Fibroblast of the aortic adventitia (primary cell): Measurements from ENCODE around the gene CSMD2. TPM values are rescaled to one million over a fixed set of nuclear protein-coding genes. Genes with fewer than 3 reads are reported as not detected.

ENCODE experiments used
- DNase-seq: peaks from one replicate; pipeline ENCODE4 v3.0.0-alpha.2; 2010; ENCODE audit warnings: low read depth
- H3K4me3 ChIP-seq: 2 replicates; pipeline ENCODE4 v1.5.1; 2011; ENCODE audit warnings: low read depth, mild to moderate bottlenecking, control low read depth, low read length, moderate library complexity
- total RNA-seq: library from RNA; depleted of rRNA; stranded (reverse); fragments of >200 nt; gene quantifications from 2 replicates; pipeline ENCODE4 v1.2.3, GENCODE V29; 2012; ENCODE audit warnings: low replicate concordance
- TF ChIP-seq, protein P1 (sequence below): IDR thresholded peaks from 2 replicates; pipeline ENCODE4 v1.5.1; 2011; ENCODE audit warnings: mild to moderate bottlenecking, low read length, control low read depth, inconsistent platforms; ENCODE audit not compliant: insufficient read depth

Gene CSMD2
- total RNA-seq, 1 donor: 6.6 TPM

DNA sequence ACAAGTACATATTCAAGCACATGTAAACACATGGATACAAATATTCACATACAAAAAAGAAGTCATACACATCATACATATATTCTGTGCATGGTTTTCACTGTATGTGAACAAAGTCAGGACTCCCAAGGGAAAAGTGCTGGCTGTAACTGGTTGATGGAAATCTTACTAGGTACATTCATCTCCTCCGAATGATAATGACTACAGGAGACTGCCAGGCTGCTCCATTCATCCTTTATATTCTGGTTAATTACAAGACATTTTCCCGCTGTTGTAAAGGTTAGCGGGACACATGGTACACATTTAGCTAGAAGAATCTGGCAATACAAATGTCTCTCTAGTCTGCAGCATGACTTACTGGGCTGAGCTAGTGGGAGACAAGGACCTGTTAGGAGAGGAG lies 327.4 kb downstream of the CSMD2 start:
- TF ChIP-seq, protein P1, sequence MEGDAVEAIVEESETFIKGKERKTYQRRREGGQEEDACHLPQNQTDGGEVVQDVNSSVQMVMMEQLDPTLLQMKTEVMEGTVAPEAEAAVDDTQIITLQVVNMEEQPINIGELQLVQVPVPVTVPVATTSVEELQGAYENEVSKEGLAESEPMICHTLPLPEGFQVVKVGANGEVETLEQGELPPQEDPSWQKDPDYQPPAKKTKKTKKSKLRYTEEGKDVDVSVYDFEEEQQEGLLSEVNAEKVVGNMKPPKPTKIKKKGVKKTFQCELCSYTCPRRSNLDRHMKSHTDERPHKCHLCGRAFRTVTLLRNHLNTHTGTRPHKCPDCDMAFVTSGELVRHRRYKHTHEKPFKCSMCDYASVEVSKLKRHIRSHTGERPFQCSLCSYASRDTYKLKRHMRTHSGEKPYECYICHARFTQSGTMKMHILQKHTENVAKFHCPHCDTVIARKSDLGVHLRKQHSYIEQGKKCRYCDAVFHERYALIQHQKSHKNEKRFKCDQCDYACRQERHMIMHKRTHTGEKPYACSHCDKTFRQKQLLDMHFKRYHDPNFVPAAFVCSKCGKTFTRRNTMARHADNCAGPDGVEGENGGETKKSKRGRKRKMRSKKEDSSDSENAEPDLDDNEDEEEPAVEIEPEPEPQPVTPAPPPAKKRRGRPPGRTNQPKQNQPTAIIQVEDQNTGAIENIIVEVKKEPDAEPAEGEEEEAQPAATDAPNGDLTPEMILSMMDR: no peak
- no peak overlapping the region for H3K4me3 ChIP-seq
- no peak for DNase-seq

DNA sequence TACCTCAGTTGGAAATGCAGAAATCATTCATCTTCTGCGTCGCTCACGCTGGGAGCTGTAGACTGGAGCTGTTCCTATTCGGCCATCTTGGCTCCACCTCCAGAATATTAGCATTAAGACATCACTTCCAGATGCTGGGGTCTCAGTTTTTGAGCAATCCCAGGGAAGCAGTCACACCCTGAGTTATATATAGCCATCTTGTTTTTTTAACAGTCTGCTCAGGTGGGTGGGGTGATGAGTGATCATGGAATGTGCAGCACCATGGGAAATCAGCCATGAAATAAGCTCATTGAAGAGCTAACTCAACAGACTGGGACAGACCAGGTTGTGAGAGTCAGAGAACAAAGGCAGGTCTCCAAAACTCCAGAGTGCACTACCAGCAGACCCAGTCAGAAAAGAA lies 328.1 kb downstream of the CSMD2 start:
- TF ChIP-seq, protein P1: no peak
- H3K4me3 ChIP-seq: no peak overlapping the region
- DNase-seq: peak; percentile 37

DNA sequence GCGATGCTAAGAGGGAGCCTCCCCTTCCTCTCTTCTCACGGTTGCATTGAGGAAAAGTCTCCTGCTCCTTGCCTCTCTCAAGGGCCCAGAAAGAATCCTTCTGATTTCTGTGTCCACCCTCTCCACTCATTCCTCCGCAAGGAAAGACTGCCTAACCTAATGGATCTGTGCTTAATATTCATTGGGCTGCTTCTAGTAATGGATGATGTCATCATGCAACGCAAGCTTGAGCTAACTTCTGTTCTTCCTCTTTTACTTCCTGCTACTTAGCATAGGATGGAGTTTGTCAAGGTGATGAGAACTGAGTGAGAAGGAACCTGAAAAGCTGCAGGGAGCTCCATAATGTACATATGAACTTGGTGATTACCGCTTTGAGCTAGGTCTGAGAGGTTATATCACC lies 336.4 kb downstream of the CSMD2 start:
- no peak for DNase-seq
- TF ChIP-seq, protein P1: no peak
- H3K4me3 ChIP-seq: no peak overlapping the region

DNA sequence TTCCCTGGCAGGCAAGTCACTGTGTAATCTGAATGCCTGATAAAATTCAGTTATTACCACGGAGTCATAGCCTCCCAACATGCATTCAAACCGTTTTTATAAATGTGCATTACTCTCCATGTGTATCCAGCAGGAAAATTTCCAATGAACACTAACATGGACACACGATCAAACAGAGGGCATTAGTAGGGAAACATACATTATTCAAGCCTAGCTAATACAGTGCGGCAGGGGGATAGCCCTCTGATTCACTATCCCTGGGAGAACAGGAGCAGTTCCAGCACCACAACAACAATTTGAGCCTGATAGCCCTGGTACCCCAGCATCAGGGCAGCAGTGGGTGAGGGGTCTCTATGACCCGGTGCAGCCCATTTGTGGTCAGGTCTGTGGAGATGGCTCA lies 337.0 kb downstream of the CSMD2 start:
- TF ChIP-seq, protein P1: no peak
- DNase-seq: no peak
- H3K4me3 ChIP-seq: no peak overlapping the region

DNA sequence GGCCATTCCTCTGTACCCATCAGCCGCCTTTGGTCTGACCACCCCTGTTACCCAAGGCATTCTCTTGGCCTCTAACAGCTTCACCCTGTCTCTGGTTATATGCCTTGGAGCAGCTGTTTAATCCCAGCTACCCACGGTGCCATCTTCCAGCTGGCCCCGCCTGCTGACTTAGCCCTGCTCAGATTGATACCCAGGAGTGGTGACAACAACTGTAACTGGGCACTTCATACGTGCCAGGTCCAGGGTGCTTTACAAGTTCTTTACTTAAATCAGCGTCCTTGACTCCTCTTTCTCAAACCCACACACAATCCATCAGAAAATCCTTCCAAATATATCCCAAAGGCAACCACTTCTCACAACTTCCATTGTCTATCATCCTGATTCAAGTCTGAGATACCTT lies 338.3 kb downstream of the CSMD2 start:
- no peak overlapping the region for H3K4me3 ChIP-seq
- no peak for DNase-seq
- TF ChIP-seq, protein P1: no peak

DNA sequence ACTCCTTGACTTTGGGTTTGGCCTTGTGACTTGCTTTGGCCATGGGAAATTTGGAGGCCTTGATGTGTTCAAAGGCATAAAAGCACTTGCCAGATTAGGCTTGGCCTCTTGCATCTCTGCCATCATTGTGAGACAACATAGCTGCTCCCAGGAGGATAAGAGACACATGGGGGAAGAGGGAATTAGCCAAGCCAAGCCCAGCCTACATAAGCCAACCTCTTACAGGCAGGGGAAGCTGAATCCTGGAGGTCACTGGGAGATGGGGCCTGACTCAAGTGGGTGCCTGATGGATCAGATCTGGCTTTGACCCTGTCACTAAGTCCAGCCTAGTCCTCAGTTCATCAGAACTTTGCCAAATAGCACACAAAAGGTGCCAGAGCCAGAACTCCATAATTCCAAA lies 338.7 kb downstream of the CSMD2 start:
- H3K4me3 ChIP-seq: no peak overlapping the region
- TF ChIP-seq, protein P1: no peak
- no peak for DNase-seq

DNA sequence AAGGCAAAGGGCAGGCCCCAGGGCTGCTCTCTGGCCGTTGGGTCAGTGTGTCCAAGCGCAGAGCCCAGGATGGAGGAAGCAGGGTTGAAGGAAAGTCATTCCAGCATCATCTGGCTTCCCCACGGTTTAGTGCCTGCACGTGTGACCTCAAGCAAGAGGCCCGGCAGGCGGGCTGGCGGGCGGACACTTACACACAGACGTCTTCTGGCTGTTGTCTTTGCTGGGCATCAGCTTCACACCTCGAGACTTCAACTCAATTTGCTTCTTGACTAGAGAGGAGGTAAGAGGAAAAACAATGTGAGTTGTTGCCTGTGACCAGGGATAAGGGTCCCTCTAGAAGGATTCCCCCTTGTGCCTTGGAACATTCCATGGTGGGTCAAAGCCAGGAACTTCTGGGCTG lies 339.5 kb downstream of the CSMD2 start:
- no peak overlapping the region for H3K4me3 ChIP-seq
- no peak for DNase-seq
- TF ChIP-seq, protein P1: no peak
